Heart right ventricle (tissue), 16 donors: ENCODE measurements around the gene KIF4B. TPM values are rescaled to one million over a fixed set of nuclear protein-coding genes. Genes with fewer than 3 reads are reported as not detected.
"Not testable (repeated sequence)": the region's sequence is repeated elsewhere in the genome, so short reads cannot be mapped to it uniquely, and the experiment has no call there.

ENCODE experiments used
- ATAC-seq, 8 donors: fragments of 200-7000 bp; cut with Tn5 transposase; one replicate each; pipeline ENCODE4 v1.9.1; 2020; ENCODE audit warnings: mild to moderate bottlenecking in 8 of 8, moderate library complexity in 8 of 8, moderate number of reproducible peaks in 1 of 8
- DNase-seq, 2 donors: peaks; one replicate each; pipeline ENCODE4 v3.0.0-alpha.2; 2020
- H3K27ac ChIP-seq, 10 donors: fragments of 200-600 bp; sonication (generic) in 2 of 10; one replicate each; pipeline versions ENCODE4 v1.5.0 to v1.8.0; 2020 to 2022; ENCODE audit warnings: mild to moderate bottlenecking in 3 of 10
- H3K27me3 ChIP-seq, 7 donors: fragments of 200-600 bp; one replicate each; pipeline ENCODE4 v1.8.0; 2021 to 2022; ENCODE audit warnings: mild to moderate bottlenecking in 2 of 7
- H3K36me3 ChIP-seq, 9 donors: fragments of 200-600 bp; sonication (generic) in 1 of 9; one replicate each; pipeline versions ENCODE4 v1.5.0 to v1.8.0; 2020 to 2022; ENCODE audit warnings: mild to moderate bottlenecking in 2 of 9
- H3K4me1 ChIP-seq, 9 donors: fragments of 200-600 bp; sonication (generic) in 1 of 9; one replicate each; pipeline versions ENCODE4 v1.5.0 to v1.8.0; 2020 to 2022; ENCODE audit warnings: mild to moderate bottlenecking in 4 of 9
- H3K4me3 ChIP-seq, 10 donors: fragments of 200-600 bp; sonication (generic) in 2 of 10; one replicate each; pipeline versions ENCODE4 v1.5.0 to v1.8.0; 2020 to 2022; ENCODE audit warnings: mild to moderate bottlenecking in 7 of 10, moderate library complexity in 2 of 10
- H3K9me3 ChIP-seq, 11 donors: fragments of 200-600 bp in 10 of 11; sonication (generic) in 2 of 11; one replicate each; pipeline versions ENCODE4 v1.5.0 to v1.8.0; 2013 to 2022; ENCODE audit warnings: mild to moderate bottlenecking in 2 of 11, control low read depth in 1 of 11, moderate library complexity in 1 of 11
- CTCF ChIP-seq, 9 donors: fragments of 200-600 bp; sonication (generic) in 2 of 9; IDR thresholded peaks; one replicate each; pipeline versions ENCODE4 v1.5.0 to v1.8.0; 2021 to 2022; ENCODE audit warnings: antibody characterized with exemption in 9 of 9, mild to moderate bottlenecking in 5 of 9, moderate library complexity in 1 of 9
- WGBS, 2 donors: extraction: QIAGEN DNeasy Blood & Tissue Kit; methylation state at CpG; one replicate each; pipeline ENCODE4 v1.1.7; 2013; ENCODE audit warnings: inconsistent platforms in 1 of 2; 5-methylcytosine and 5-hydroxymethylcytosine counted together
- intact Hi-C, 10 donors: fragments of 100-400 bp; cut with DNase I; formaldehyde crosslinking; loops; one replicate each; pipeline versions ENCODE4 v1.11.1 to v1.14.2; 2022
- polyA plus RNA-seq, 2 donors: library from polyadenylated mRNA; stranded (reverse); fragments of 200-250 nt; gene quantifications; one replicate each; pipeline ENCODE4 v1.2.3, GENCODE V29; 2013
- total RNA-seq, 10 donors: library from RNA; stranded (reverse); fragmentation: NEBNext Ultra II Directional in 3 of 10; extraction: Animal tissue kit (Norgen Biotek cat#: 25700) in 3 of 10; gene quantifications; one replicate each; pipeline versions ENCODE4 v1.2.1 to v1.2.4, GENCODE V29; 2021 to 2023
- donor health status: Arrhythmogenic right ventricular cardiomyopathy.
- donor health status: ischemic (EF 13 %, LVEDD 7.1; RV severe dilation, severe dysfunction).
- donor health status: healthy with polysubstance abuse.
- donor health status: DM: no; HTN: yes; CAD: no.
- donor health status: DM: no; HTN: no; CAD: no.
- donor health status: ischemic (EF 25% LVEDD 6.9; RV normal size, moderate dysfunction).
- donor health status: ischemic (EF 25% LVEDD 5.7; RV mildly dilated, moderate dysfunction).
- donor health status: healthy.
- donor health status: DM: yes; HTN: yes; CAD: no.
- donor health status: Ischemic cardiomyopathy.
- donor health status: ischemic (EF 35%, LVEDD 5.7; RV mildly dilated, moderate dysfunction).
- donor health status: nonischemic (EF 11% LVEDD 7.7; RV severe dilation, severe dysfunction).
- donor health status: DM: yes; HTN: yes; CAD: no.
- donor health status: PGD.
- donor health status: ischemic (EF 29% LVEDD 5.4; RV normal size, mild dysfunction).
- donor health status: nonischemic (EF 23%, LVEDD 6.1; RV moderate dilation, normal function).

The KIF4B gene
- total and polyA plus RNA-seq, 12 donors: 0.05 to 0.11 (median 0.08) TPM; not detected in 8

GRCh38 chr5:155027993-155028629 is 14.6 kb downstream of the KIF4B start:
- intact Hi-C loops: no loop called here
- no peaks in the 10 kb centered on the region for H3K4me1 ChIP-seq
- DNase-seq: no peak
- no peaks in the 10 kb centered on the region for H3K36me3 ChIP-seq
- no peak for TF ChIP-seq CTCF (IDR thresholded peaks at IDR 0.05)
- peaks cover 0 to 31% (median 19%) of the 10 kb centered on the region in 11 donors for H3K9me3 ChIP-seq
- ATAC-seq: no peak
- no peak overlapping the region for H3K4me3 ChIP-seq
- 34 to 56% methylated on average over 1 of the region's 1 CpG for WGBS, 2 donors
- no peak overlapping the region for H3K27ac ChIP-seq
- H3K27me3 ChIP-seq: no peaks in the 10 kb centered on the region

GRCh38 chr5:155029240-155029639 is 15.7 kb downstream of the KIF4B start:
- intact Hi-C loops: no loop called here
- Histone ChIP-seq H3K27me3 (no peaks in the 10 kb centered on the region), H3K4me3 (no peak overlapping the region), H3K27ac (no peak overlapping the region), H3K36me3 (no peaks in the 10 kb centered on the region), H3K9me3 (peaks cover 0 to 31% (median 19%) of the 10 kb centered on the region in 11 donors), H3K4me1 (no peaks in the 10 kb centered on the region)
- no peak for ATAC-seq
- TF ChIP-seq CTCF (IDR thresholded peaks at IDR 0.05): no peak
- no peak for DNase-seq
- 78 to 85% methylated on average over 1 of the region's 1 CpG for WGBS, 2 donors

- H3K27ac ChIP-seq, H3K4me3 ChIP-seq, H3K4me1 ChIP-seq, DNase-seq, intact Hi-C loops, ATAC-seq, H3K36me3 ChIP-seq, H3K27me3 ChIP-seq: not testable (repeated sequence)
- H3K9me3 ChIP-seq: peaks cover 0 to 13% (median 3%) of the 10 kb centered on the region in 11 donors
- WGBS, 2 donors: 84 to 89% methylated on average over 1 of the region's 1 CpG
Observed at GRCh38 chr5:155034145-155034744, 20.7 kb downstream of the KIF4B start.

DNA sequence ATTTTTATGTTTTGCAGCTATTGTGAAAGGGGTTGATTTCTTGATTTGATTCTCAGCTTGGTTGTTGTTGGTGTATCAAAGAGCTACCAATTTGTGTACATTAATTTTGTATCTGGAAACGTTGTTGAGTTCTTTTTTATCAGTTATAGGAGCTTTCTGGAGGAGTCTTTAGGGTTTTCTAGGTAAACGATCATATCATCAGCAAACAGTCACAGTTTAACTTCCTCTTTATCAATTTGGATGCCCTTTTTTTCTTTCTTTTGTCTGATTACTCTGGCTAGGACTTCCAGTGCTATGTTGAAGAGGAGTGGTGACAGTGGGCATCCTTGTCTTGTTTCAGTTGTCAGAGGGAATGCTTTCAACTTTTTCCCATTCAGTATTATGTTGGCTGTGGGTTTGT is 21.5 kb downstream of the KIF4B start:
- H3K9me3 ChIP-seq, H3K4me1 ChIP-seq, DNase-seq, intact Hi-C loops, H3K27me3 ChIP-seq, H3K27ac ChIP-seq, ATAC-seq, H3K36me3 ChIP-seq, H3K4me3 ChIP-seq: not testable (repeated sequence)
- 31 to 38% methylated on average over 2 of the region's 2 CpGs for WGBS, 2 donors

DNA sequence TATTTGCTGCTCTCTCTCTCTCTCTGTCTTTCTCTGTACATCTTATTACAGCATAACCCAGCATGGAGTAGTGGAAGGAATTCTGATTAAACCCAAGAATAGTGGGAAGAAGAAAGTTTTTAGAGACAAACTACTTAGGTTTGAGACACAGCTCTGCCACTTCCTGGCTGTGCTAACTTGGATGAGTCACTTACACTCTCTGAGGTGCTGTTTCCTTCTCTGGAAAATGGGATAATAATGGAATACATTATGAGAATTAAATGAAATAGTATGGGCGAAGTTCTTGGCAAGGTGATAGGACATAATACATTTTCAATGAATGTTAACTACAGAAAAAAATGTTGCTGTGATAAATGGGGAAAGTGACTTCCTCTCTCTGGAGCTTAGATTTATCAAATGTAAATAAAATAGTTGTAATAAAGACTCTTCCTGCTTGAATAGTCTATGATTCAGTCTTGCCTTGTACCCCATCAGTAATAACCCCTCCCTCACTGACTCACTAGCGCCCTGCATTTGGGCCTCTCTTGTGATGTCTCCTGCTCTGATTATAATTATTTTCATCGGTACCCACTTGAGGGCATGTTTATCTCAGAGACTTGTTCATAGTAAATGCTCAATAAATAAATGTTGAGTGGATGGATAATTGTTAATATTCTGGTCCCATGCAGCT is 27.6 kb downstream of the KIF4B start:
- Histone ChIP-seq H3K9me3 (no peaks in the 10 kb centered on the region), H3K27me3 (no peaks in the 10 kb centered on the region), H3K36me3 (no peaks in the 10 kb centered on the region), H3K4me1 (no peaks in the 10 kb centered on the region), H3K27ac (no peak overlapping the region), H3K4me3 (no peak overlapping the region)
- no peak for TF ChIP-seq CTCF (IDR thresholded peaks at IDR 0.05)
- no peak for ATAC-seq
- 86 to 89% methylated on average over 3 of the region's 3 CpGs for WGBS, 2 donors
- intact Hi-C loops: no loop called here
- no peak for DNase-seq
